Rectal smooth muscle tissue (tissue), 1 donor: ENCODE results near the gene RDH13.

Experiments
- H3K27ac ChIP-seq: one replicate; pipeline ENCODE4 v1.7.0; 2013; ENCODE audit warnings: low read depth, low read length, inconsistent platforms
- H3K27me3 ChIP-seq: one replicate; pipeline ENCODE4 v1.7.0; 2013; ENCODE audit warnings: low read length; ENCODE audit not compliant: control insufficient read depth, insufficient read depth
- H3K36me3 ChIP-seq: one replicate; pipeline ENCODE4 v1.7.0; 2013; ENCODE audit warnings: low read length; ENCODE audit not compliant: control insufficient read depth, insufficient read depth
- H3K4me1 ChIP-seq: one replicate; pipeline ENCODE4 v1.7.0; 2013; ENCODE audit warnings: low read length; ENCODE audit not compliant: control insufficient read depth, insufficient read depth
- H3K4me3 ChIP-seq: one replicate; pipeline ENCODE4 v1.7.0; 2013; ENCODE audit warnings: low read length
- H3K9ac ChIP-seq: one replicate; pipeline ENCODE4 v1.7.0; 2013; ENCODE audit warnings: low read length

The RDH13 gene

DNA sequence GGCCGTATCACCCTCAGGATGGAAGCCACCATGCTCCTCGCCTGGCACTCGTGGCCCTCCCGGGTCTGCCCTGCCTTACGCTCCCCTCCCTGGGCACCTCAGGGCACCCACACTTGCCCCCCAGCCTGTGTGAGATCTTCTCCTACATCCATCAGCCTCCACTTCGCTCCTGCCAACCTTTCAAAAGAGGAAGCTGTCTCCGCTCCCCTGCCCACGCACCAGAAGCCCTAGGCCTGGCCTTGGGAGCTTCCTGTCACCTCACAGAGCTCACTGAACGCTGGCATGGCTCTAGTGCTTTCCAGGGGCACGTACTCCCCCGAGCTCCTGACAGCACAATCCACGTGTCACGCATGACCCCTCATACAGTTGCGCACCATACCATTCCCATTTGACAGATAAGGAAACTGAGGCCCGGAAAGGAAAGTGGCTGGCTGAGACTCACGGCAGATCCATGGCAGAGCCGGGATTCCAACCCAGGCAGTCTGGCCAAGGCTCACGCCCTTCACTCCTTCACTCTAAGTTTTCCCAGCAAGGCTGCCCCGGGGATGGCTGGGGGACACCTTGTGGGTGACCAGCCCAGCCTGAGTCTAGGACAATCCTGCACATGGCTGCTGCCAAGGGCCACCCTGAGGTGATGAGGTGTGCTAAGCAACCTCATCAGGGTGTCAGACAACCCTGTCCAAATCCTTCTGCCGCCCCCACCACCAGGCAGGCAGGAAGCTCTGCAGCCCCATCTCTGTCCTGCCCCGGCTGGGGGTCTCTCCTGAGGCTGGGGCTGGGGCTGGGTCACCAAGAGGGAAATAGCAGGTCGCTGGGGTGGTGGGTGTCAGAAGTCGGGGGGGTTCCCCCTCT is 35.1 kb upstream of the RDH13 start:
- Histone ChIP-seq H3K9ac (no peak overlapping the region), H3K4me3 (no peak overlapping the region), H3K36me3 (peaks cover 29% of the 10 kb centered on the region), H3K27me3 (no peaks in the 10 kb centered on the region), H3K27ac (no peak overlapping the region), H3K4me1 (no peaks in the 10 kb centered on the region)

DNA sequence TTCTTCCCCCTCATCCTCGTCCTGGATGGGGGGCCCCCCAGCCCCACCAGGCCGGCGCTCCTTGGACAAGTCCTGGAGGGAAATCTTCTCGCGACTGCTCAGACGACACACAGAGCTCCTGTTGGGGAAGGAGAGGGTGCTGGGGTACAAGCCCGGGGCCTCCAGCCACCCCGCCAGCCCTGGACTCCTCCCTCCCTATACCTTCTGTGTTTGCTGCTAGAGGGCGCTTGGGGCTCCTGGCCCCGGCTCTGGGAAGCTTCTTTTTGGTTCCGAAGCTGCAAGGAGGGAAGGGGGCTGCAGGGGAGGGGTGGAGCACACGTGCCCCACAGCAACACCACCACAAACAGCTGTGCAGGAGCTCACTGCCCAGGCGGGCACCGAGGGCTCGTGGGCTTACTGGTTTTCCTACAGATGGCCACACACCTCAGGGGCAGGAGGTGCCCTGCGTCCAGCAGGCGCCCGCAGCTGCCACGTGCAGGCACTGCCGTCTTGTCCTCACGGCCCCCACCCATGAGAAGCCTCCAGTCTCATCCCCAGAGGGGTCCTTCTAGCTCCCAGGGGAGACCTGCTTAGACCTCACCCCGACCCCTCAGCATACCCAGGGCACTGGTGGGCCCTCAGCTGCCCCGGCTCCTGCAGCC is 33.2 kb upstream of the RDH13 start:
- H3K27ac ChIP-seq: no peak overlapping the region

DNA sequence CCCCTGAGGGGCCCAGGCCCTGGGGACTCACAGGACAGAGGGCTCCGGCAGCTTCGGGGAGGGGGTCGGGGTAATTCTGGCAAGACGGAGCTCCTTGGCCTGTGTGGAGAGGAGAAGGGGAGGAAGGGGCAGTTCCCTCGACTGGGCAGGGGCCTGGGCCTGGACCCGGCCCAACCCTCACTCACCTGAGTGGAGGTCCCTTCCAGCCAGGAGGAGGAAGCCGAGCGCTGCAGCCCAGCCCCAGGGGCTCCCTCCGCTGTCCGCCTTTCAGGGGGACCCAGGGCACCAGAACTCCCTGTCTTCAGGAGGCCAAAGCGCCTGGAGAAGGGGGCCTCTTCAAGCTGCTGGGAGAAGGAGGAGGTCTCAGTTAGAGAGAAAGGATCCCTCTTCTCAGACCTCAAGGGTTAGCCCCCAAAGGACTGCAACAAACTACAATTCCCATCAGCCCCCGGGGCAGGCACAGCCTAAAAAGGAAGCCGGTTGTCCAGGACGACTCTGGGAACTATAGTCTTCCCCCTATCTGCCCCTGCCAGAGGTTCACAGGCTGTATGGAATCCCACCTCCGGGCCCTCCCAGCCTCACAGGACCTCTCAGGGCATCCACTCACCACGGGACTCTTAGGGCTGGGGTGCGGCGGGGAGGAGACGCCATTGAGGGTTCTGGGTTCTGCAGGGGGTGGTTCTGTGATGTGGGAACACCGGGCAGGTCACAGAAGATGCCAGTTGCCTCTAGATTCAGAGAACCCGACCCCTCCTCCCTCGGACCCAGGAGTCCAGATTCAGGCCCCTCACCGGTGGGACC is 32.5 kb upstream of the RDH13 start:
- Histone ChIP-seq H3K27me3 (no peaks in the 10 kb centered on the region), H3K27ac (no peak overlapping the region), H3K9ac (no peak overlapping the region), H3K4me3 (no peak overlapping the region), H3K36me3 (peaks cover 24% of the 10 kb centered on the region), H3K4me1 (no peaks in the 10 kb centered on the region)

More for the DNA sequence above, 33.2 kb upstream of the RDH13 start:
- Histone ChIP-seq H3K27me3 (no peaks in the 10 kb centered on the region), H3K36me3 (peaks cover 20% of the 10 kb centered on the region), H3K4me3 (no peak overlapping the region), H3K9ac (no peak overlapping the region), H3K4me1 (no peaks in the 10 kb centered on the region)

DNA sequence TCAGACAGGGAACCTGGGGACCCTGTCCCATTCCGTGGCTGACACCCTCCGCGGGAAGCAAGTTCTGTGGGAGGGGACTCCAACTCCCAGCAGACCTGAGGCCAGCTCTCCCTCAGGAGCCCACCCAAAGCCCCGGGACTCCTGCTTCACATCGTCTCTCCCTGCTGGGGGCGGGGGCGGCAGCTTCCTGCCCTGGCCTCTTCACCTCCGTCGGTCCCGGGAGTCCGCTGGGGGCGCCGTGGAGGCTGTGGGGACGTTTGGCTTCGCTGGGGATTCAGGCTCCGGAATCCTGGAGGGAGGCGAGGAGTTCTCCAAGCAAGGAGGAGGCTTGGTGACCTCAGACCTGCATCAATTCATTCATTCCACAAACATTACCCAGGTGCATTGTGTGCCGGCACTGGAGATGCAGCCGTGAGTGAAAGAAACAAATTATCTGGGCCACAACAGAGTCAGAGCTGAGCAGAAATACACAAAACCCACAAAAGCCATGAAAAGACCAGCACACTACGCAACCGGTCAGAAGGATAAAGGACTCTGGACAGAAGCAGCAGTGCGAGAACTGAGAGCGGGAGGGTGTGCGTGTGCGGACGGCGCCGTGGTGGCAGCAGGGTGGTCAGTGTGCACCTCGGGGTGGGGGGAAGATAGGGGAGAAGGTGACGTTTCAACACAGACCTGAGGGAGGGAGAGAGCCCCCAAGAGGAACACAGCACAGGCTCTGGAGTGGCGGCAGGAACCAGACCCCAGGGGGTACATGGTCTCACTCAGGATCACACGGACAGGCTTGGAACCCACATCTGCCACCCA is 31.7 kb upstream of the RDH13 start:
- Histone ChIP-seq H3K9ac (no peak overlapping the region), H3K27me3 (no peaks in the 10 kb centered on the region), H3K36me3 (peaks cover 24% of the 10 kb centered on the region), H3K27ac (no peak overlapping the region), H3K4me3 (no peak overlapping the region), H3K4me1 (no peaks in the 10 kb centered on the region)

DNA sequence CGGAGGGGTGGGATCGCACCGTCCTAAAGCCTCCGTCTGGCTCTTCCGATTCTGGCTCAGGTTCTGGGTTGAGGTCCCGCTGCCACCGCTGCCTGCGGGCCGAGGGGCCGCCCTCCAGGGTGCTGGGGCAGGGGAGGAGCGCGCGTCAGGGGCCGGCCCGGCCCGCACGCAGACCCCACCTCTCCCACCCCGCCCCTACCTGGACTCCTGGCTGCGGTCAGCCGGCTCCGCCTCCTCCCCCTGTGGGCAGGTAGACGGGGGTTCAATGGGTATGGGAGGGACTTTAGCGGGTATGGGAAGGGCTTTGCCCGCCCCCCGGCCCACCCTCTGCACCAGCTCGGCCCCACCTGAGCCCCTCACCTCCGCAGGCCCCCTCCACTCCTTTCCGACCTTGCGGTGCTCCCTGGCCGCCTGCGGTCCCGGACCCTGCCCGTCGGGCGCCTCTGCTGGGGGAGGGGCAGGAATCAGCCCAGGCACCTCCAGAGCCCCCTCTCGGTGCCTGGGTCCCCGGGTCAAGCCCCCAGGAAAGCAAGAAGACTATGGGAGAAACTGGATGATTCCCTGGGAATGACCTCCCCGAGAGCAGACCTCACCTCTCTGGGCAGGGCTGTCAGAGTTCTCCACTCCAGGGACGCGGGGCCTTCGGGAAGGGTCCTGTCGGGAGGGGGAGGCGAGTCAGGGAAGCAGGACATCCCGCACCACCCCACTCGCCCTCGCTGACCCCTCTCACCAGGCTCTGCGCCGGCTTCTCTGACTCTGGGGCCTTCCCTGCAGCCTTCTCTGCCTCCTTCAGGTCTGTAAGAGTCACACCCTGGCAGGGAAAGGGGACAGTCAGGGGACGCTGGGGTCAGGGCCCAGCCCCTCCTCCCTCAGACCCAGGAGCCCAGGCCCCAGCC is 29.7 kb upstream of the RDH13 start:
- H3K4me3 ChIP-seq: no peak overlapping the region
- no peaks in the 10 kb centered on the region for H3K27me3 ChIP-seq
- H3K9ac ChIP-seq: no peak overlapping the region
- H3K36me3 ChIP-seq: peaks cover 21% of the 10 kb centered on the region
- no peak overlapping the region for H3K27ac ChIP-seq
- peaks cover under 1% of the 10 kb centered on the region for H3K4me1 ChIP-seq

DNA sequence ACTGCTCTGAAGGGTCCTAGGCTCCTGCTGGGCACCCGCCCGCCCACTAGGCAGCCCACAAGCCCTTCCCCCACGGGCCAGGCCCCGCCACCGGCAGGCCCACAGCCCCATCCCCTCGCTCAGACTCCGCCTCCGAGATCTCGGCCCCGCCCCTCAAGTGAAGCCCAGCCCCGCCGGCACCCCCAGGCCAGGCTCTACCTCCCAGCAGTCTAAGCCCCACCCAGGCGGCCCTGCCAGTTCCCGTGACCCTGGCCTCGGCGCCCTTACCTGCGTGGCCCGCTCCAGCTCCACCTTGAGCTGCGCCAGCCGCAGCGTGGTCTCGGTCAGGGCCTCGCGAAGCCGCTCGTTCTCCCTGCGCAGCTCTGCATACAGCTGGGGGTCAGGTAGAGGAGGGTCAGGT is 29.0 kb upstream of the RDH13 start:
- Histone ChIP-seq H3K36me3 (peaks cover 21% of the 10 kb centered on the region), H3K27ac (no peak overlapping the region), H3K9ac (no peak overlapping the region)

DNA sequence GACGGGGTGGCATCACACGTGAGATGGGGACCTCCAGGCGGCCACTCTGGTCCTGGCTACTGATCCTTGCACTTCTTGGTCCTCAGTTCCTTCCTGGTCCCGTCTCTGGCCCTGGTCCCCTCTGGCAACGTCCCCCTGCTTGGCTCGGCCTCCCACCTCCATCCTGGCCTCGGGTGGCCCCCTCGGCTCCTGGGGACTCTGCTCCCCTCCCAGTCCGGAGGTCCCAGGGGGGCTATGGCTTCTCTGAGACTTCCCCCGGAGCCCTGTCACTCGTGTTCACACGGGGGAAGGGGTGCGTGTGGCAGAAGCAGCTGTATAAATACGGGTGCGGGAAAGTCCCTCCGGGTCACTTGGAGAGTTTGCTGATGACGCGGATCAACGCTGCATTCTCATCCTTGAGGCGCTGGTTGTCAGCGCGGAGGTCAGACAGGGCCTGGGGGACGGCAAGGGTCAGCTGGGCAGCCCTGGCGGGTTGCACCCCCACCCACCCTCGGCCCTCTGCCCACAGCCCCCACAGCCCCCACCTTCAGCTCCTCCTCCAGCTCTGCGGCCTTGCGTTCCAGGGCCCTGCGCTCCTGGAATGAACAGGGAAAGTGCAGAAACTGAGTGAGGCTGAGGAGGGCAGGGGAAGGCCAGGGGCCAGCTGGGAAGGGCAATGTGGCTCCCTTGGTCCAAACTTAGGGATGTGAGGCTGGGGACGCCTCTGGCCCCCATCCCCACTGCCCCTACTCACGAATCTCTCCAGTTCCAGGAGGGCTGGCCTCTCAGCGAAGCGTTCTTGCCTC is 28.4 kb upstream of the RDH13 start:
- Histone ChIP-seq H3K36me3 (peaks cover 21% of the 10 kb centered on the region), H3K27ac (no peak overlapping the region), H3K9ac (no peak overlapping the region)

More for the DNA sequence above, 29.0 kb upstream of the RDH13 start:
- H3K4me3 ChIP-seq: no peak overlapping the region
- H3K4me1 ChIP-seq: peaks cover 7% of the 10 kb centered on the region
- H3K27me3 ChIP-seq: no peaks in the 10 kb centered on the region

DNA sequence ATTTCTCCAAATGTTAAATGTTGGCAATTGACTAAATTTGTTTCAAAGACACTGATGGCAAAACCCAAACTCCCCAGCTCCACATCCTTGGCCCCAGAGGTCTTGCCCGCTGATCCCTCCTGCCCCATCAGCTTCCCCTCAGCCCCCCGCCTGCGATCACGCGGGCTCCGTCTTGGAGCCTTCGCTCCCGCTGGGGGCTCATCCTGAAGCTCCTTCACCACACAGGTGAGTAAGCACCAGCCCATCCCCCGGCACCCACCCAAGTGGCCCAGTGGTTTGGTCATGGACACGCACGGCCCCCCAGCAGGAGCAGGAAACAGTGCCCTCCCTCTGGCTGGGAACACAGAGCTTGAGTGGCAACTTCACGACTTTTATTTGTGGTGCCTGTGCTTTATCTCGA is 27.6 kb upstream of the RDH13 start:
- Histone ChIP-seq H3K4me3 (no peak overlapping the region), H3K27me3 (peaks cover 3% of the 10 kb centered on the region), H3K36me3 (peaks cover 18% of the 10 kb centered on the region), H3K4me1 (peaks cover 8% of the 10 kb centered on the region), H3K27ac (no peak overlapping the region), H3K9ac (no peak overlapping the region)

More for the DNA sequence above, 28.4 kb upstream of the RDH13 start:
- no peak overlapping the region for H3K4me3 ChIP-seq
- peaks cover 8% of the 10 kb centered on the region for H3K4me1 ChIP-seq
- H3K27me3 ChIP-seq: no peaks in the 10 kb centered on the region

DNA sequence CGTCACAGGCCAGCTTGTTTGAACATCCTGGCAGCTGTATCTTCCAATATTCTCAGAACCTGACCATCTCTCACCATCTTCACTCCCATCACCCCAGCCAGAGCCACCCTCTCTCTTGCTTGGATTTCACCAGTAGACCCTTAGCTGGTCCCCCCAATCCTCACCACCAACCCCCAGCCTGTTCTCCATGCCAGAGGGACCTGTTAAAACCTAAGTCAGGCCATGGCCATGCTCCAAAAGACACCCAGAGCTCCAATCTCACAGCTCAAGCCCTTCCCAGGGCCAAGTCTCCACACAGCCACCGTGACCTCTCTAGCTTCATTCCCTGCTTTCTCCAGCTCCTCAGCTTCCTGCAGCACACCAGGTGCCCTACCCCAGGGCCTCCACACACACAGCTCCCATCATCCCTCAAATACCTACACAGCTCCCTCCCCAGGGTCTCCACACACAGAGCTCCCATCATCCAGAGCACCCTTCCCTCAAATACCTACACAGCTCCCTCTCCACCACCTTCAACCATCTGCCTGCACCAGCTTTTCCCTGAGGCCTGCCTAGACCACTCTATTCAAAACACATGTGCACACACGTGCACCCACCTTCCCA is 26.5 kb upstream of the RDH13 start:
- Histone ChIP-seq H3K4me1 (peaks cover 8% of the 10 kb centered on the region), H3K4me3 (no peak overlapping the region), H3K9ac (no peak overlapping the region), H3K36me3 (peaks cover 7% of the 10 kb centered on the region), H3K27ac (no peak overlapping the region), H3K27me3 (peaks cover 5% of the 10 kb centered on the region)

DNA sequence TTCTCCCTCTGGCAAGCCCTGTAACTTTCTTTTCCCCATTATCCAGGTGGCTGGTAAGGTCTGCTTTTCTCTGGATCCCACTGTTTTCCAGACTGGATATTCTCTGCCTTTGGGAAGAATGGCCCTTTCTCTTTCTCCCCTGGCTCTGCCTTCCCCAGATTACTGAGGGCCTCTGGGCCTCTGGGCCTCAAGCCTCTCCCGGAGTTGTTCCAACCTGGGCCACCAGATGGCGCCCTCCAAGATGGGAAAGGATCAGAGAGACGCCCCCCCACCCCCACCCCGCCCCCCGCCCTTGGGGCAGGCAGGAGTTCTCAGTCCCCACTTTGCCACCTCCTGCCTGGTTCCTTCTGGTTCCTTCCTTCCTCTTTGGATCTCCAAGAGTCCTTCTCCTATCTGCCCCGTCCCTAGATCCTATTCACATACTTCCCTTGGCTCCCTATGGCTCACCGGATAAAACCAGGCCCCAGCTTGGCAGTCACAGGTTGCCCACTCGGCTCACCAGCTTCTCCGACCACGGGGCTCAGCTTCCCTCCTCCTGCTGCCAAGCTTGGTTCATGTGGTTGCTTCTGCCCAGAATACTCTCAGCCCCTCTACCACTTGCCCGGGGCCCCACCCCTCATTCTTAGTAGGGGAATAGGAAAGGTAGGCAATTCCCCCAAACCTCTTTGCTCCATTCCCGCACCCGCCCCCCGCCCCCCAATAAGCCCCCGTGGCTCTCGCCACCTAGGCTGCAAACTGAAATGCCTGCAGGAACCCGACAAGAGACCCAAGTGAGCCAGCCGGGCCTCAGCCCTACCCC is 25.8 kb upstream of the RDH13 start:
- no peak overlapping the region for H3K9ac ChIP-seq
- H3K4me3 ChIP-seq: no peak overlapping the region
- H3K27me3 ChIP-seq: peaks cover 8% of the 10 kb centered on the region
- peaks cover 7% of the 10 kb centered on the region for H3K36me3 ChIP-seq
- H3K27ac ChIP-seq: no peak overlapping the region
- peaks cover 8% of the 10 kb centered on the region for H3K4me1 ChIP-seq
